T-helper 17 cell (primary cell): ENCODE results near the gene CKMT1B. TPM values are rescaled to one million over a fixed set of nuclear protein-coding genes. Genes with fewer than 3 reads are reported as not detected.
"Not testable (repeated sequence)": the region's sequence is repeated elsewhere in the genome, so short reads cannot be mapped to it uniquely, and the experiment has no call there.

Experiments used
- ATAC-seq: fragments of 150-1000 bp; cut with Tn5 transposase; 2 replicates; pipeline ENCODE4 v1.10.0; 2021; ENCODE audit warnings: mild to moderate bottlenecking, moderate library complexity
- DNase-seq, 3 donors: peaks; one replicate each; pipeline versions ENCODE4 v3.0.0 to v3.0.0-alpha.2; 2020 to 2021
- H3K9me3 ChIP-seq: one replicate; pipeline ENCODE4 v1.7.0; 2013; ENCODE audit warnings: low read length, mild to moderate bottlenecking; ENCODE audit not compliant: control insufficient read depth, poor library complexity, severe bottlenecking
- H3K27ac Mint-ChIP-seq: one replicate; pipeline ENCODE4 v1.8.0; 2022; ENCODE audit warnings: mild to moderate bottlenecking, moderate library complexity, mixed read lengths
- H3K27me3 Mint-ChIP-seq: one replicate; pipeline ENCODE4 v1.8.0; 2022; ENCODE audit warnings: mixed read lengths
- H3K36me3 Mint-ChIP-seq: one replicate; pipeline ENCODE4 v1.8.0; 2022; ENCODE audit warnings: low read depth, mixed read lengths
- H3K4me1 Mint-ChIP-seq: one replicate; pipeline ENCODE4 v1.8.0; 2022; ENCODE audit warnings: mild to moderate bottlenecking, mixed read lengths
- H3K4me3 Mint-ChIP-seq: one replicate; pipeline ENCODE4 v1.8.0; 2022; ENCODE audit warnings: mild to moderate bottlenecking, moderate library complexity, mixed read lengths
- total RNA-seq, 4 donors: library from RNA in 2 of 4; stranded (reverse) in 2 of 4; gene quantifications; one replicate each; pipeline ENCODE4 v1.2.3 and lab custom pipeline; 2022 to 2026

The CKMT1B gene
- total RNA-seq, result not detected
- total RNA-seq (lab: John Stamatoyannopoulos, UW), result 0 reads per million in 2 donors

DNA sequence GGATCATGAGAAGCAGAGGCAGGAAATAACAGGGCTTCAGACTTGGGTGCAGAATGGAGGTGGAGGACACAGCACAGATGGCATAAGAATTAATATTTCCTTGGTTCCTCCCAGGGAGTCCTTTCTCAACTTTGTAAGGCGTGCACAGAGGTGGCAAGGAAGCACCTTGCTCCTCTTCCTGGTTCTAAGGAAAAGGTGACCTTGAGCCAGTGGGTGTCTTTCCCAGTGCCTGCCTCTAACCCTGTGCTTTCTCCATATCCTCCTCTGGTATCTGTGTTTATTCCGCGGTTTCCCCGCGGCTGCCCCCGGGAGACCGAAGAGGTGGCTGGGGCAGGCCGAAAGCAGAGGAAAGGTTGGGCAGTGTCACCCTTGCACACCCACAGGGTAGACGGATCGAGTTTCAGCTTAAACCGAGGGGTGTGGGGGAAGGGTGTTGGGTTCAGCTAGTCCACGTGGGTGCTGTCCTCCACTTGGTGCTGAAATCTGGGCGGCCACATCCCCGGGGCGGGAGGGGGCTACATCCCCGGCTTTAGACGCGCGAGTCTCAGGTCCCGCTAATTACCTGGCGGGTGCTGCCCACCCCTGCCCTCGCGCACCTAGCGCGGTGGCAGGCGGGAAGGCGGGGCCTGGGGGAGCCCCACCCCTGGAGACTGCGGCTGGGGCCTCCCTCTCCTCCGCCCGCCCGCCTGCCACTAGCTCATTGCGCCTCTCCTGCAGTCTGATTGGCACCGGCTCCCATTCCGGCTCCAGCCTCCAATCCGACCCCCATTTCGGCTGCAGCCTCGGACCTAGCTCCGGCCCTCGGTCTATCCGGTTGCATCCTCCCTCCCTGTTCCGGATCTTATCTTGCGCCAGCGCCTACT lies at the start of gene CKMT1B:
TSS of gene CKMT1B (plus strand) at position 700 of the 863 bp plus-strand sequence. CDS start 192 bp downstream, outside the sequence.
- ATAC-seq, result peak; percentile 15
- H3K27me3 Mint-ChIP-seq, result peaks cover 18% of the 10 kb centered on the region
- not testable (repeated sequence) for H3K27ac Mint-ChIP-seq, H3K9me3 ChIP-seq, DNase-seq, H3K36me3 Mint-ChIP-seq, H3K4me3 Mint-ChIP-seq, H3K4me1 Mint-ChIP-seq

- Mint-ChIP-seq H3K27me3 (no peaks in the 10 kb centered on the region), H3K36me3 (no peaks in the 10 kb centered on the region), H3K4me1 (peaks cover 3% of the 10 kb centered on the region), H3K27ac (no peak overlapping the region), H3K4me3 (no peak overlapping the region)
- no peaks in the 10 kb centered on the region for H3K9me3 ChIP-seq
- ATAC-seq, result no peak
- no peak for DNase-seq
Measured at GRCh38 chr15:43544266-43544665, 49.6 kb upstream of the CKMT1B start.

- no peaks in the 10 kb centered on the region for H3K9me3 ChIP-seq
- DNase-seq (no peak), ATAC-seq (no peak)
- Mint-ChIP-seq H3K4me3 (no peak overlapping the region), H3K27me3 (no peaks in the 10 kb centered on the region), H3K36me3 (no peaks in the 10 kb centered on the region), H3K4me1 (peaks cover 3% of the 10 kb centered on the region), H3K27ac (no peak overlapping the region)
Measured at GRCh38 chr15:43545426-43545825, 48.4 kb upstream of the CKMT1B start.

GRCh38 chr15:43547539-43547938 lies 46.3 kb upstream of the CKMT1B start:
- no peak overlapping the region for H3K4me3 Mint-ChIP-seq
- no peaks in the 10 kb centered on the region for H3K9me3 ChIP-seq
- H3K27ac Mint-ChIP-seq, result no peak overlapping the region
- H3K27me3 Mint-ChIP-seq, result no peaks in the 10 kb centered on the region
- ATAC-seq (no peak), DNase-seq (no peak)
- peaks cover 3% of the 10 kb centered on the region for H3K36me3 Mint-ChIP-seq
- peaks cover 2% of the 10 kb centered on the region for H3K4me1 Mint-ChIP-seq

GRCh38 chr15:43550527-43551363 lies 43.1 kb upstream of the CKMT1B start:
- H3K9me3 ChIP-seq, result no peaks in the 10 kb centered on the region
- no peak overlapping the region for H3K27ac Mint-ChIP-seq
- no peak for ATAC-seq
- no peak overlapping the region for H3K4me3 Mint-ChIP-seq
- H3K4me1 Mint-ChIP-seq, result peaks cover 2% of the 10 kb centered on the region
- peaks cover 3% of the 10 kb centered on the region for H3K36me3 Mint-ChIP-seq
- H3K27me3 Mint-ChIP-seq, result no peaks in the 10 kb centered on the region
- DNase-seq, result no peak

- Mint-ChIP-seq H3K4me1 (peaks cover 2% of the 10 kb centered on the region), H3K36me3 (peaks cover 3% of the 10 kb centered on the region), H3K27ac (no peak overlapping the region), H3K27me3 (no peaks in the 10 kb centered on the region), H3K4me3 (no peak overlapping the region)
- DNase-seq, result no peak
- ATAC-seq, result no peak
- H3K9me3 ChIP-seq, result no peaks in the 10 kb centered on the region
Measured at GRCh38 chr15:43552256-43552655, 41.6 kb upstream of the CKMT1B start.

DNA sequence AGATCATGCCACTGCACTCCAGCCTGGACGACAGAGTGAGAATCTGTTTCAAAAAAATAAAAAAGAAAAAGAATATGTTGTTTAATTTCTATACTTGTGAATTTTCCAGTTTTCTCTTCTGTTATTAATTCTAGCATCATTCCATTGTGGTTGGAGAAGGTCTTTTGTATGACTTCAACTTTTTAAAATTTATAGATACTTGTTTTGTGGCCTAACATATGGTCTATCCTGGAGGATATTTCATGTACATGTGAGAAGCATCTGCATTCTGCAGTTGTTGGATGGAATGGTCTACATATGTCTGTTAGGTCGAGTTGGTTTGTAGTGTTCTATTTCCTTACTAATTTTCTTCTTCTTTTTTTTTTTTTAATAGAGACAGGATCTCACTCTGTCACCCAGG lies 40.8 kb upstream of the CKMT1B start:
- H3K4me3 Mint-ChIP-seq, result no peak overlapping the region
- no peak overlapping the region for H3K27ac Mint-ChIP-seq
- peaks cover 5% of the 10 kb centered on the region for H3K36me3 Mint-ChIP-seq
- no peak for ATAC-seq
- no peaks in the 10 kb centered on the region for H3K9me3 ChIP-seq
- no peaks in the 10 kb centered on the region for H3K27me3 Mint-ChIP-seq
- DNase-seq, result no peak
- peaks cover 2% of the 10 kb centered on the region for H3K4me1 Mint-ChIP-seq

- not testable (repeated sequence) for H3K9me3 ChIP-seq, ATAC-seq, H3K27ac Mint-ChIP-seq, H3K36me3 Mint-ChIP-seq, H3K4me1 Mint-ChIP-seq, H3K4me3 Mint-ChIP-seq, H3K27me3 Mint-ChIP-seq, DNase-seq
Measured at GRCh38 chr15:43562753-43563152, 31.1 kb upstream of the CKMT1B start.

DNA sequence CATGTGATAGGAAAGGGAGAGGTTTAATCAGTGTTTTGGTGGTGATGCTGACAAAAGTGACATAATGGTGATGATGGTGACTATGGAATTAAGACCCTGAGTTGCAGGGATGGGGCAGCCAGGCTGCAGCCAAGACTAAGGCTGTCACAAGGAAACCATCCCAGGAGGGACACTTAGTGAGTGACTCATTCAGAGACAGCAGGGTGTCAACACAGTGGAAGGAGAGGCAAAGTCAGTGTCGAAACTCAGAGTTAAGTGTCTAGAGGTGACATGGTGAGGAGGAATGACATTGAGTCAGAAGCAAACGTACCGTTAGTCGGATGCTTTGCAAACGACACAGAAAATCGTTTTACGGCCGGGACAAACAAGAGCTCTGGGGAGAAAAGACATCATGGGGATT lies 30.0 kb upstream of the CKMT1B start:
- H3K27me3 Mint-ChIP-seq, H3K27ac Mint-ChIP-seq, H3K4me3 Mint-ChIP-seq, DNase-seq, H3K9me3 ChIP-seq, H3K4me1 Mint-ChIP-seq, ATAC-seq, H3K36me3 Mint-ChIP-seq: not testable (repeated sequence)

DNA sequence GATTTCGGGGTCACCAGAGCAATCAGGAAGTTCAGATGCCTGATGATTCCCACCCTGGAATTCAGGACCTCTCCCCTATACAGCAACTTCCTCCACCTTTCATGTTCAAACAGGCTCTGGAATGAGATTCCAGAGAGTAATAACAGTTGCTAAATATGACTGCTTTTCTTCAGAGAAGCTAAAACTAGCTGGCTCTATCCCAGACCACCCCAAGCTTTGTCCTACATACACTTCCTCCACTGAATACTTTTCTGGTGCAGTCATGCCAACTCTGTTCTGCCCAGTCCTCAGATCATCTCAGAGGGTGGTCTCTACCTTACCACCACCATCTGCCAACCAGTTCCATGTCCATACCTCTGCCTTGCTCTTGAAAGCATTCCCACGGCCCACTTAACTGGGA lies 27.2 kb upstream of the CKMT1B start:
- H3K4me1 Mint-ChIP-seq, H3K27me3 Mint-ChIP-seq, H3K27ac Mint-ChIP-seq, H3K9me3 ChIP-seq, H3K4me3 Mint-ChIP-seq, DNase-seq, H3K36me3 Mint-ChIP-seq, ATAC-seq: not testable (repeated sequence)

DNA sequence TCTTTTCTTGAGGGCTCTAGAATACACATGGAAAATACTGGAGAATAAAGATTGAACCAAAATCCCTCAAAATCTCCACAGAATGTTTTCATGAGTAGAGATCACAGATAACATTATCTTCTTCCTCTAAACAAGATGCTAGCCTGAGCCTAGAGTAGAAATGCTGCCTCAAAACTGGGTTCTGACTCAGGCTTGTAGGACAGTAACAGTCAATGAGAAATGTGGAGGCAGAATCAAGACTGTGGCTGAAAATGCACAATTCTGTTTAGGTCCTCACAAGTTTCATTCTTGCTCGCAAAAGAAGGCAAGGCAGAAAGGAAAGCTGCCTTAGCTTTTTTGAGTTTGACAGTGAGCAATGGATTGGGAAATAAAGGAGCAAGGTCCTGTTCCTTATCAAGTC lies 19.2 kb upstream of the CKMT1B start:
- not testable (repeated sequence) for H3K27me3 Mint-ChIP-seq, H3K4me1 Mint-ChIP-seq, H3K9me3 ChIP-seq, ATAC-seq, H3K36me3 Mint-ChIP-seq, H3K4me3 Mint-ChIP-seq, H3K27ac Mint-ChIP-seq, DNase-seq

GRCh38 chr15:43589778-43590466 lies 3.9 kb upstream of the CKMT1B start, which contains the start of gene PPIP5K1:
Gene PPIP5K1 (minus strand): TSS chr15:43590208. CDS start chr15:43584504, 5,704 bp downstream.
- not testable (repeated sequence) for H3K36me3 Mint-ChIP-seq, H3K27ac Mint-ChIP-seq, H3K9me3 ChIP-seq, H3K4me1 Mint-ChIP-seq, DNase-seq, H3K27me3 Mint-ChIP-seq, H3K4me3 Mint-ChIP-seq
- ATAC-seq, result peak; percentile 98

DNA sequence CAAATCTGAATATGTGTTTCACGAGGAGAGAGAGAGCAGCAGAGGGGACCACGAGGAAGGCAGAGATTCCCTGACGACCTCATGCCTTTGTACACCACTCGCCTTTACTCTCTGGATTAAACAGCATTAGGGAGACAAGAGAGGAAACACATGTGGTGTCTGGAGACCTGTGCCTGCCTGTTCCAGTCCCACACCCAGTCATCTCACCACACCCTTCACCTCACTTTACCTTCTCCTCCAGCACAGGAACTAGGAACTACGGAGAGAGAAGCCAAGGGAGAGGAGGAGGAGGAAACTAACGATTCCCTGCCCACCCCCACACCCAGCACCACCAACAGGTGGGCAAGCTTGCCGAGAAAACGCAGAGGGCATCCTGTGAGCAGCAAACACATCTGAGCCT lies 986 bp upstream of the CKMT1B start:
- DNase-seq, H3K9me3 ChIP-seq, H3K36me3 Mint-ChIP-seq, H3K27ac Mint-ChIP-seq, ATAC-seq, H3K4me3 Mint-ChIP-seq, H3K4me1 Mint-ChIP-seq: not testable (repeated sequence)
- peaks cover 14% of the 10 kb centered on the region for H3K27me3 Mint-ChIP-seq
